Renal pelvis (tissue), 12 donors: ENCODE measurements around the gene FLT3LG. TPM values are rescaled to one million over a fixed set of nuclear protein-coding genes. Genes with fewer than 3 reads are reported as not detected.

Source experiments
- DNase-seq: peaks from one replicate; pipeline ENCODE4 v3.0.0-alpha.2; 2013
- long read RNA-seq, 16 experiments: transcript quantifications; one replicate each; lab custom pipeline, GENCODE V29; 2026
- polyA plus RNA-seq, 3 donors: library from polyadenylated mRNA; unstranded; fragments of 120-200 nt; gene quantifications; one replicate each; pipeline ENCODE4 v1.2.1, GENCODE V29; 2013; ENCODE audit not compliant: insufficient read length in 3 of 3

The FLT3LG gene
- 1 to 10 TPM; 3.1 to 5.1 (median 5.1) TPM for polyA plus RNA-seq
- long read RNA-seq, donor 1, result 0 reads
- long read RNA-seq, donor 2, result 0 reads
- long read RNA-seq, donor 3, partial matches to known transcripts, result 0 of 2 reads
- long read RNA-seq, donor 3, other reads (novel, unspliced or antisense), result 0 of 2 reads
- long read RNA-seq, donor 4, result 0 reads
- long read RNA-seq, donor 5, result 0 reads
- long read RNA-seq, donor 6, result 0 reads
- long read RNA-seq, donor 7, result 0 reads
- long read RNA-seq, donor 8, result 0 reads
- long read RNA-seq, donor 9, result 0 reads
- long read RNA-seq, donor 10, partial matches to known transcripts, result 0 of 1 reads
- long read RNA-seq, donor 10, other reads (novel, unspliced or antisense), result 0 of 1 reads
- long read RNA-seq, donor 11, result 0 reads
- long read RNA-seq, donor 12, partial matches to known transcripts, result 0 of 1 reads
- long read RNA-seq, donor 12, other reads (novel, unspliced or antisense), result 0 of 1 reads
- long read RNA-seq, donor 13, partial matches to known transcripts, result 0 of 1 reads
- long read RNA-seq, donor 13, other reads (novel, unspliced or antisense), result 0 of 1 reads
- long read RNA-seq, donor 14, result 0 reads
- long read RNA-seq, donor 15, partial matches to known transcripts, result 0 of 1 reads
- long read RNA-seq, donor 15, other reads (novel, unspliced or antisense), result 0 of 1 reads
- long read RNA-seq, donor 16, result 0 reads

GRCh38 chr19:49473868-49474541 lies at the start of gene FLT3LG:
Gene FLT3LG, plus strand, starts transcription at chr19:49474215. Its CDS starts 425 bp downstream, at chr19:49474640.
- DNase-seq, result peak; percentile 65

- DNase-seq, result no peak
These were observed 48.8 kb upstream of the FLT3LG start, which contains the start of gene GFY for GRCh38 chr19:49425178-49425577. Gene GFY, plus strand, starts transcription at chr19:49425388. Its CDS starts 1,043 bp downstream, at chr19:49426431.

GRCh38 chr19:49425922-49426592 lies 48.0 kb upstream of the FLT3LG start:
- no peak for DNase-seq

GRCh38 chr19:49427339-49427738 lies 46.7 kb upstream of the FLT3LG start:
- DNase-seq, result no peak

GRCh38 chr19:49427855-49428546 lies 46.0 kb upstream of the FLT3LG start:
- DNase-seq, result no peak

GRCh38 chr19:49428547-49429451 lies 45.2 kb upstream of the FLT3LG start:
- no peak for DNase-seq

- DNase-seq, result no peak
These were observed 43.8 kb upstream of the FLT3LG start for GRCh38 chr19:49430172-49430677.

- DNase-seq, result no peak
These were observed 43.2 kb upstream of the FLT3LG start for GRCh38 chr19:49430678-49431329.

- DNase-seq, result no peak
These were observed 42.7 kb upstream of the FLT3LG start for GRCh38 chr19:49431330-49431749.

GRCh38 chr19:49432141-49433073 lies 41.6 kb upstream of the FLT3LG start:
- DNase-seq, result no peak

GRCh38 chr19:49433240-49433901 lies 40.6 kb upstream of the FLT3LG start:
- DNase-seq, result no peak

GRCh38 chr19:49434907-49435583 lies 39.0 kb upstream of the FLT3LG start:
- no peak for DNase-seq

GRCh38 chr19:49435670-49436069 lies 38.3 kb upstream of the FLT3LG start:
- no peak for DNase-seq

GRCh38 chr19:49436381-49437017 lies 37.5 kb upstream of the FLT3LG start:
- DNase-seq, result no peak

- no peak for DNase-seq
These were observed 36.8 kb upstream of the FLT3LG start for GRCh38 chr19:49437231-49437630.

GRCh38 chr19:49438261-49438660 lies 35.8 kb upstream of the FLT3LG start:
- no peak for DNase-seq

GRCh38 chr19:49439836-49440235 lies 34.2 kb upstream of the FLT3LG start:
- no peak for DNase-seq
